ENCODE data around the gene TMEM271. TPM values are rescaled to one million over a fixed set of nuclear protein-coding genes. Genes with fewer than 3 reads are reported as not detected.

The TMEM271 gene
- total and polyA plus RNA-seq, 10 of the 15 experiments (the other 5 are each of a cell fraction or from before 2014, with no cell fraction given) = not detected

GRCh38 chr4:528296-528695 is 47.8 kb downstream of the TMEM271 start:
- WGBS (ENCODE audit: insufficient coverage, insufficient replicate concordance, low lambda C conversion rate, missing lambda C conversion rate) = 92% methylated on average over 10 of the region's 10 CpGs

More at GRCh38 chr4:528296-528695, 47.8 kb downstream of the TMEM271 start:
- Histone ChIP-seq H2AFZ (ENCODE audit: control insufficient read depth, low read depth, low read length) (no peak overlapping the region), H3K9ac (ENCODE audit: control insufficient read depth, insufficient read depth, low read length) (no peak overlapping the region), H4K20me1 (ENCODE audit: control insufficient read depth, insufficient read depth) (no peaks in the 10 kb centered on the region), H3K4me3 (no peak overlapping the region), H3K4me2 (ENCODE audit: control insufficient read depth, insufficient read depth) (no peak overlapping the region), H3K79me2 (ENCODE audit: control insufficient read depth, insufficient read depth, low read length) (no peaks in the 10 kb centered on the region), H3K36me3 (ENCODE audit: control insufficient read depth in 2 of 2, insufficient read depth in 2 of 2, low read length in 1 of 2) (peaks cover 9 to 13% of the 10 kb centered on the region in 2 experiments; a peak in 3 of 4 replicates), H3K27me3 (replicated peaks in 1 of 2; ENCODE audit: control insufficient read depth in 2 of 2, insufficient read depth in 2 of 2, low read length in 1 of 2) (no peaks in the 10 kb centered on the region), H3K27ac (ENCODE audit: control insufficient read depth, insufficient read depth) (no peak overlapping the region), H3K9me3 (replicated peaks; ENCODE audit: control insufficient read depth, insufficient read depth, low read length) (no peaks in the 10 kb centered on the region; the same call in 2 of the 3 replicates), H3K4me1 (ENCODE audit: control insufficient read depth, insufficient read depth, low read length) (no peaks in the 10 kb centered on the region)
- FAIRE-seq = no peak
- no peak for ATAC-seq
- no TSS peak for BruUV-seq (replicated peaks)
- POLR2A ChIA-PET = no interaction called here
- RAD21 ChIA-PET (ENCODE audit: unreplicated experiment) = no interaction called here
- no peak for DNase-seq (ENCODE audit: low read depth, low spot score)
- in situ Hi-C loops (cut with MboI) (no loop called here), intact Hi-C loops (cut with micrococcal nuclease; ENCODE audit: unreplicated experiment) (no loop called here)
- SMC1A ChIA-PET (ENCODE audit: uncharacterized antibody, unreplicated experiment) = no interaction called here
- CTCF ChIA-PET = interaction anchor here (0.8 kb wide), 1 partner anchor 284 kb away, joined by 3 read pairs; no protein-coding TSS in a partner anchor
- TF ChIP-seq CHD4 (IDR thresholded peaks at IDR 0.05) (no peak), EED (IDR thresholded peaks at IDR 0.05; ENCODE audit: low read depth) (no peak), EGR1 (IDR thresholded peaks at IDR 0.05; ENCODE audit: borderline replicate concordance in 1 of 2, low read depth in 2 of 2, low read length in 2 of 2) (no peak), E2F4 (IDR thresholded peaks at IDR 0.05; ENCODE audit: low read depth, low read length) (no peak), BHLHE40 (IDR thresholded peaks at IDR 0.05; ENCODE audit: borderline replicate concordance in 1 of 2, low read depth in 2 of 2, low read length in 1 of 2) (no peak), FOS (IDR thresholded peaks at IDR 0.05; ENCODE audit: borderline replicate concordance, extremely low read depth, insufficient read length) (no peak), ATF3 (IDR thresholded peaks at IDR 0.05; ENCODE audit: borderline replicate concordance, extremely low read depth, low read depth, low read length) (no peak), ZNF207 (IDR thresholded peaks at IDR 0.05; ENCODE audit: borderline replicate concordance) (no peak), CBX3 (IDR thresholded peaks at IDR 0.05; ENCODE audit: borderline replicate concordance, low read depth) (no peak), NR2F1 (conservative IDR thresholded peaks at IDR 0.05) (no peak), SREBF2 (IDR thresholded peaks at IDR 0.05; ENCODE audit: low read length) (no peak), SREBF1 (IDR thresholded peaks at IDR 0.05; ENCODE audit: low read length) (no peak), ESRRA (IDR thresholded peaks at IDR 0.05; ENCODE audit: low read length) (no peak), TCF12 (IDR thresholded peaks at IDR 0.05; ENCODE audit: low read depth, low read length) (no peak), ZNF592 (IDR thresholded peaks at IDR 0.05) (no peak), RELB (IDR thresholded peaks at IDR 0.05; ENCODE audit: low read depth) (no peak)
